Measurements from ENCODE around the gene SPTLC3.

Gene SPTLC3

GRCh38 chr20:13159889-13160288 is 151.1 kb downstream of the SPTLC3 start:
- TF ChIP-seq, protein P1, sequence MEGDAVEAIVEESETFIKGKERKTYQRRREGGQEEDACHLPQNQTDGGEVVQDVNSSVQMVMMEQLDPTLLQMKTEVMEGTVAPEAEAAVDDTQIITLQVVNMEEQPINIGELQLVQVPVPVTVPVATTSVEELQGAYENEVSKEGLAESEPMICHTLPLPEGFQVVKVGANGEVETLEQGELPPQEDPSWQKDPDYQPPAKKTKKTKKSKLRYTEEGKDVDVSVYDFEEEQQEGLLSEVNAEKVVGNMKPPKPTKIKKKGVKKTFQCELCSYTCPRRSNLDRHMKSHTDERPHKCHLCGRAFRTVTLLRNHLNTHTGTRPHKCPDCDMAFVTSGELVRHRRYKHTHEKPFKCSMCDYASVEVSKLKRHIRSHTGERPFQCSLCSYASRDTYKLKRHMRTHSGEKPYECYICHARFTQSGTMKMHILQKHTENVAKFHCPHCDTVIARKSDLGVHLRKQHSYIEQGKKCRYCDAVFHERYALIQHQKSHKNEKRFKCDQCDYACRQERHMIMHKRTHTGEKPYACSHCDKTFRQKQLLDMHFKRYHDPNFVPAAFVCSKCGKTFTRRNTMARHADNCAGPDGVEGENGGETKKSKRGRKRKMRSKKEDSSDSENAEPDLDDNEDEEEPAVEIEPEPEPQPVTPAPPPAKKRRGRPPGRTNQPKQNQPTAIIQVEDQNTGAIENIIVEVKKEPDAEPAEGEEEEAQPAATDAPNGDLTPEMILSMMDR (IDR thresholded peaks at IDR 0.05) = no peak

DNA sequence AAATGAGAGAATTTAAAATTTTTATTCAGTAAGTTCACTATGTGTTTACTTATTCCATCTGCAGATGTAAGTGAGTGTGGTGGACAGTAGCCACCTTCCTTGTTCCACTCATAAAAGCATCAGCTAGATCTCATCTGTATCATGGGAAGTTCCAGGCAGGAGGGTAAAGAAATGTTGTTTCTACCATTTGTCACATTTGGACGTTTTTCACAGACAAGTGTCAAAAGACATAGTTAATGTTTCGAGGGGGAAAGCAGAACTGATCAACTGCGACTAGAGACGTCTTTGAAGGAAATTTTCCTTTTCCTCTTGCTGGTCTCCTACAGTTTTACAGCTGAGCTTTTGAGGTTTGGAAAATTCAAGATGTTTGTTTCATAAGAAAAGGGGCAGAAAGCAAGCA is 156.4 kb downstream of the SPTLC3 start:
- TF ChIP-seq, protein P1 (IDR thresholded peaks at IDR 0.05) = no peak

DNA sequence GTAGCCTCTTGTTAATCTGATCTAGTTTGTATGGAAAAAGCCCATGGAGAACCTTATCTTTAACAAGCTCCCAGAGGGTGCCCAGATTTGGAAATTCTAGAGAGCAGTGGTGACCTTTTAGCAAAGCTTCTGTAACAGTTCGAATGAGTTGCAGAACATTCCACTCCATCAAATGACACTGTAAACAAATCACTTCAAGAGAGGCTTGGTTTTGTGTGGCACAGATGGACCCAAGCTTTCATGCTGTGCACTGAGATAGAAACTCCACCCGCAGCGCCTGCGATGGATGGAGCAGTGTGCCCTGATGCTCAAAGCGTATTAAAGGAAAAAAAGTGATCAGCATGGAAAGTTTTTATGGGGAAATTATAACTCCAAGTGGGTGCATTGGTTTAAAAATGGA is 157.2 kb downstream of the SPTLC3 start:
- TF ChIP-seq, protein P1 (IDR thresholded peaks at IDR 0.05) = no peak

- TF ChIP-seq, protein P1 (IDR thresholded peaks at IDR 0.05) = no peak
Observed at GRCh38 chr20:13166437-13166836, 157.7 kb downstream of the SPTLC3 start.

- TF ChIP-seq, protein P1 (IDR thresholded peaks at IDR 0.05) = no peak
Observed at GRCh38 chr20:13169086-13169485, 160.3 kb downstream of the SPTLC3 start.

DNA sequence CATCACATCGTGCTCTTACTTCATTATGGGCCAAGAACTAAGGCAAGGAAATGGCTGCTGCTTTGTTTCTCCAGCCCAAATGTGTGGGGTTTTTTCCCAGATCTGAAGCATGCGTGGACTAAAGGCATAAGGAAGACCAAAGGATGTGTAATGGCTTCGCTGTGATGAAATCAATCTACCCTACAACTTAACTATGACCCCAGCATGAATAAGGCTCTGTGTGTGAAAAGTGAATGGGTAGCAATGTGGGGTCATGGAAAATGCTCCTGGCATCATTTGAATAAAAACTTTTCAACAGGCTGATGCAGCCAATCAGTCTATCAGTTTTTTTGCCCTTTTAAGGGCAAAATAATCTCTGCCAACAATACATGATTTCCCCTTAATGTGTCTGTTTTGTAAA is 162.0 kb downstream of the SPTLC3 start:
- TF ChIP-seq, protein P1 (IDR thresholded peaks at IDR 0.05) = no peak

GRCh38 chr20:13173201-13173600 is 164.4 kb downstream of the SPTLC3 start:
- TF ChIP-seq, protein P1 (IDR thresholded peaks at IDR 0.05) = no peak

DNA sequence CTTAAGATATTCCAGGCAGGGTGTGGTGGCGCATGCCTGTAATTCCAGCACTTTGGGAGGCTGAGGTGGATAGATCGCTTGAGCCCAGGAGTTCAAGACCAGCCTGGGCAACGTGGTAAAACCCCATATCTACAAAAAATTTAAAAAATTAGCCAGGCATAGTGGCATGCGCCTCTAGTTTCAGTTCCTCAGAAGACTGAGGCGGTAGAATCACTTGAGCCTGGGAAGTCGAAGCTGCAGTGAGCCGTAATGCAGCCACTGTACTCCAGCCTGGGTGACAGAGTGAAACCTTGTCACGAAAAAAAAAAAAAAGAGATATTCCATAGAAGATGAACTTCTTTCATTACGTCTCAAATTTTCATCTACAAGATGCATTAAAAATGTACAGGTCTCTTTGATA is 165.6 kb downstream of the SPTLC3 start:
- TF ChIP-seq, protein P1 (IDR thresholded peaks at IDR 0.05) = no peak

All from LNCAP (cell line).